IMR-90 (cell line): ENCODE results near the gene NEK6. TPM values are rescaled to one million over a fixed set of nuclear protein-coding genes. Genes with fewer than 3 reads are reported as not detected.

Source experiments
- ATAC-seq: fragments of 200-7000 bp; cut with Tn5 transposase; 2 replicates; pipeline ENCODE4 v1.9.1; 2020; ENCODE audit warnings: low read depth, mild to moderate bottlenecking, moderate library complexity
- BruUV-seq: library from RNA; stranded (reverse); fragments of 400-500 nt; replicated peaks from 2 replicates; lab custom pipeline; 2021; lab: Mats Ljungman, UMichigan
- CTCF ChIA-PET: fragments of 300-600 bp; formaldehyde crosslinking; extraction: SDS; loops from one replicate; lab custom pipeline; 2021; ENCODE audit warnings: antibody characterized with exemption; lab: Yijun Ruan, JAX
- POLR2A ChIA-PET: fragments of 300-600 bp; sonication (Branson Sonifier 250); formaldehyde crosslinking; loops from one replicate; lab custom pipeline; 2022; ENCODE audit warnings: antibody characterized with exemption; ENCODE audit not compliant: unreplicated experiment; lab: Charles Lee
- DNase-seq: peaks from one replicate; pipeline ENCODE4 v3.0.0; 2013
- H2AFZ ChIP-seq: replicated peaks from 2 replicates; pipeline ENCODE3; 2013; ENCODE audit warnings: low read length, mild to moderate bottlenecking; ENCODE audit not compliant: poor library complexity
- H2AK5ac ChIP-seq: 2 replicates; pipeline ENCODE4 v1.6.1; 2013; ENCODE audit warnings: low read depth, low read length, inconsistent platforms
- H2AK9ac ChIP-seq: replicated peaks from 2 replicates; pipeline ENCODE3; 2013; ENCODE audit warnings: mild to moderate bottlenecking, low read depth, low read length, moderate library complexity; ENCODE audit not compliant: poor library complexity
- H2BK120ac ChIP-seq: 2 replicates; pipeline ENCODE4 v1.6.1; 2013; ENCODE audit warnings: low read depth, low read length, inconsistent platforms
- H2BK15ac ChIP-seq: 3 replicates; pipeline ENCODE4 v1.6.1; 2013; ENCODE audit warnings: low read depth, low read length, inconsistent platforms
- H2BK20ac ChIP-seq: 2 replicates; pipeline ENCODE4 v1.6.1; 2013; ENCODE audit warnings: low read depth, mild to moderate bottlenecking, inconsistent platforms, low read length, moderate library complexity
- H2BK5ac ChIP-seq: 2 replicates; pipeline ENCODE4 v1.6.1; 2013; ENCODE audit warnings: mild to moderate bottlenecking, low read depth, low read length, inconsistent platforms; ENCODE audit not compliant: poor library complexity, severe bottlenecking
- H3K14ac ChIP-seq: replicated peaks from 2 replicates; pipeline ENCODE4 v1.6.1; 2013; ENCODE audit warnings: low read depth, low read length, inconsistent platforms
- H3K18ac ChIP-seq: 2 replicates; pipeline ENCODE4 v1.6.1; 2013; ENCODE audit warnings: low read depth, low read length, control low read depth
- H3K23ac ChIP-seq: 2 replicates; pipeline ENCODE4 v1.6.1; 2013; ENCODE audit warnings: low read depth, low read length, inconsistent platforms
- H3K27ac ChIP-seq: 2 replicates; pipeline ENCODE4 v1.5.1; 2013; ENCODE audit warnings: mild to moderate bottlenecking, control low read depth, low read length; ENCODE audit not compliant: insufficient read depth
- H3K27me3 ChIP-seq: 2 replicates; pipeline ENCODE4 v1.6.1; 2013; ENCODE audit warnings: low read length; ENCODE audit not compliant: control insufficient read depth, insufficient read depth
- H3K36me3 ChIP-seq: 2 replicates; pipeline ENCODE4 v1.6.1; 2013; ENCODE audit warnings: low read length, mixed read lengths; ENCODE audit not compliant: control insufficient read depth, insufficient read depth
- H3K4ac ChIP-seq: 2 replicates; pipeline ENCODE4 v1.6.1; 2013; ENCODE audit warnings: low read depth, low read length, inconsistent platforms
- H3K4me1 ChIP-seq: 2 replicates; pipeline ENCODE4 v1.6.1; 2013; ENCODE audit warnings: low read length, mixed read lengths; ENCODE audit not compliant: control insufficient read depth, insufficient read depth
- H3K4me2 ChIP-seq: 2 replicates; pipeline ENCODE4 v1.6.1; 2013; ENCODE audit warnings: low read depth, mild to moderate bottlenecking, control low read depth, low read length, moderate library complexity
- H3K4me3 ChIP-seq: 2 replicates; pipeline ENCODE4 v1.5.1; 2013; ENCODE audit warnings: low read depth, mild to moderate bottlenecking, control low read depth, low read length, moderate library complexity; ENCODE audit not compliant: insufficient read depth
- H3K56ac ChIP-seq: 2 replicates; pipeline ENCODE4 v1.6.1; 2013; ENCODE audit warnings: low read length, inconsistent platforms; ENCODE audit not compliant: insufficient read depth; ENCODE audit errors: extremely low read depth
- H3K79me1 ChIP-seq, 2 experiments: 2 replicates each; pipeline ENCODE4 v1.6.1; 2013; ENCODE audit warnings: low read length in 2 of 2, inconsistent platforms in 1 of 2, low read depth in 1 of 2
- H3K9ac ChIP-seq: 2 replicates; pipeline ENCODE4 v1.6.1; 2013; ENCODE audit warnings: low read depth, low read length, control low read depth
- H3K9me1 ChIP-seq: 2 replicates; pipeline ENCODE4 v1.6.1; 2013; ENCODE audit warnings: low read length, inconsistent platforms; ENCODE audit not compliant: insufficient read depth
- H3K9me3 ChIP-seq: 2 replicates; pipeline ENCODE4 v1.6.1; 2013; ENCODE audit warnings: low read length; ENCODE audit not compliant: control insufficient read depth, insufficient read depth
- H4K20me1 ChIP-seq: 2 replicates; pipeline ENCODE4 v1.6.1; 2013; ENCODE audit warnings: low read length, inconsistent platforms; ENCODE audit not compliant: insufficient read depth
- H4K5ac ChIP-seq: 2 replicates; pipeline ENCODE4 v1.6.1; 2013; ENCODE audit warnings: mild to moderate bottlenecking, low read depth, low read length, control low read depth
- H4K8ac ChIP-seq, 2 experiments: 2 replicates each; pipeline ENCODE4 v1.6.1; 2013; ENCODE audit warnings: low read depth in 2 of 2, low read length in 2 of 2, control low read depth in 1 of 2, inconsistent platforms in 1 of 2
- H4K91ac ChIP-seq: 2 replicates; pipeline ENCODE4 v1.6.1; 2013; ENCODE audit warnings: low read depth, low read length, inconsistent platforms; ENCODE audit not compliant: insufficient read depth
- RAD21 ChIP-seq: IDR thresholded peaks from 2 replicates; pipeline ENCODE4 v1.6.1; 2012; ENCODE audit warnings: low read length, improper control_type of control experiment
- WGBS, 2 experiments: methylation state at CpG; one replicate each; pipeline versions ENCODE4 v1.1.5 to v1.1.7; 2013; ENCODE audit warnings: missing lambda C conversion rate in 2 of 2; ENCODE audit not compliant: insufficient read length in 1 of 2; ENCODE audit errors: extremely low coverage in 2 of 2; 5-methylcytosine and 5-hydroxymethylcytosine counted together
- dilution Hi-C: fragments of 300-500 bp; cut with HindIII; formaldehyde crosslinking; loops from one replicate; pipeline ENCODE4 v1.14.3; 2018; ENCODE audit warnings: low sequenced_read_pairs; ENCODE audit not compliant: unreplicated experiment
- in situ Hi-C: fragments of 300-500 bp; cut with MboI; formaldehyde crosslinking; loops from 3 replicates; pipeline ENCODE4 v1.14.3; 2019; ENCODE audit warnings: low sequenced_read_pairs, inconsistent platforms, mixed read lengths
- intact Hi-C: fragments of 100-400 bp; cut with micrococcal nuclease; formaldehyde crosslinking; loops from 2 replicates; pipeline ENCODE4 v1.10.0; 2022
- polyA plus RNA-seq, 3 experiments: library from polyadenylated mRNA; depleted of rRNA; stranded (reverse); fragments of >200 nt; gene quantifications; 2 replicates each; pipeline ENCODE4 v1.2.3, GENCODE V29; 2012; ENCODE audit warnings: low replicate concordance in 1 of 3
- total RNA-seq: library from RNA; depleted of rRNA; stranded (reverse); fragments of >200 nt; gene quantifications from 2 replicates; pipeline ENCODE4 v1.2.3, GENCODE V29; 2012

Gene NEK6
- total and polyA plus RNA-seq, 2 of the 4 experiments (the other 2 are of a cell fraction) = 79.9 to 112 TPM

DNA sequence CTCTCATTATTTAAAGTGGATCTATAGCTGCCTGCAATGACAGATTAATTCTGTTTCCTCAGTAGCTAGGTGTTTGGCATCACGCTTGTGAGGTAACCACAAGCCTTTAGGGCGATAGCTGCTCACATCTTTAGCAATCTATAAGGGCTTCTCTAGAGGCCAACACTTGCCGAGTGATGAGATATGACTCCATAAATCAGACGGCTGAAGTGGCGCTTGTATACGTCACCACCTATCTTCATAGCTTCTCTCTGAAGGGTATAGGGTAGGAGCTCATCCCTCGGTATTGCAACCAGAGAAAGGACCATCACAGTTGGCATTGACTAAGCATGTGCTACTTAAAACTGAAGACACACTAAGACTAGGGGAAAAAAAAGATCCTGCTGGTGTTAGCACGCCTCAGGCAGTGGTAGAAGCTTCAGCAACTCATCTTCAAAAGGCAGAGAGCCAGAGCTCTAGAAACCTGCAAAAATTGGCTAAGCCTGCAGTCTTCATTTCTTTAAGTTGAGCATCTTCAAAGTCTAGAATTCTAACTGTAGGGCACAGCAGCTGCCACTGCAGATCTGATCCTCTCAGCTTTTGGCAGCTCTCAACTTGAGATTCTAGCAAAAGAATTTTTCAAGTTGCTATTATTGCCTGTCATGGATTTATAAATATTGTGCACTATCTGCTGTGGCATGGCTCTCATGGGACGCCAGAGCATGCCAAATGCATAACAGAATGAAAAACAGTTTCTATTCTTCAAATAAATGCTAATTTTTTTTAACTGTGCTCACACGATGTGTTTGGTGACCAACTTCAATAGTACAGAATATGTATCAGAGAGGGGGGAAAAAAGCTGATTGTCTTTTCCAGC lies 120.0 kb downstream of the NEK6 start:
- Histone ChIP-seq H3K9ac (no peak overlapping the region), H2BK5ac (no peak overlapping the region), H3K27ac (no peak overlapping the region), H4K91ac (no peak overlapping the region), H3K9me3 (no peaks in the 10 kb centered on the region), H3K4me2 (no peak overlapping the region), H3K4me1 (peaks cover 8% of the 10 kb centered on the region), H4K20me1 (peaks cover 39% of the 10 kb centered on the region), H3K9me1 (peaks cover 7% of the 10 kb centered on the region), H3K27me3 (no peaks in the 10 kb centered on the region), H3K4ac (no peak overlapping the region), H2AFZ (no peak overlapping the region), H3K4me3 (no peak overlapping the region), H4K8ac (no peak overlapping the region), H3K56ac (no peak overlapping the region), H3K23ac (no peak overlapping the region), H2BK20ac (no peak overlapping the region), H2AK5ac (no peak overlapping the region), H3K36me3 (peaks cover 19% of the 10 kb centered on the region), H3K79me1 (peaks cover 60 to 79% of the 10 kb centered on the region in 2 experiments), H3K18ac (no peak overlapping the region), H2AK9ac (no peak overlapping the region), H2BK120ac (no peak overlapping the region), H3K14ac (no peak overlapping the region), H4K5ac (no peak overlapping the region), H2BK15ac (no peak overlapping the region)
- WGBS, 2 experiments = 86% methylated on average over 1 of the region's 10 CpGs; no CpG with 5 or more reads in 1 of the 2 experiments
- no peak for TF ChIP-seq RAD21
- intact Hi-C loops (no loop called here), dilution Hi-C loops (no loop called here), in situ Hi-C loops (no loop called here)
- ChIA-PET POLR2A (no interaction called here), CTCF (interaction anchor here (0.7 to 2.5 kb wide), 3 partner anchors 10 to 15 kb away, joined by 3 to 11 read pairs (median 5); no protein-coding TSS in a partner anchor)
- BruUV-seq = no TSS peak
- ATAC-seq (peak; percentile 40), DNase-seq (no peak)
